A549 (cell line): ENCODE results near the gene GGT7. TPM values are rescaled to one million over a fixed set of nuclear protein-coding genes. Genes with fewer than 3 reads are reported as not detected.

Source experiments
- ATAC-seq, 2 experiments: fragments of 200-7000 bp in 1 of 2; fragments of >200 bp in 1 of 2; cut with Nextera tagmentation in 1 of 2; cut with Tn5 transposase in 1 of 2; 3 replicates each; pipeline versions ENCODE4 v1.8.0 to v1.9.1; 2018 to 2020; ENCODE audit warnings: mild to moderate bottlenecking in 1 of 2, moderate library complexity in 1 of 2
- CTCF ChIA-PET: fragments of 300-600 bp; sonication (Branson Sonifier 250); formaldehyde crosslinking; extraction: SDS; loops from one replicate; lab custom pipeline; 2021; ENCODE audit warnings: antibody characterized with exemption, inconsistent platforms; lab: Yijun Ruan, JAX
- POLR2A ChIA-PET: fragments of 350-600 bp; formaldehyde crosslinking; extraction: SDS; loops from one replicate; lab custom pipeline; 2021; ENCODE audit warnings: antibody characterized with exemption, inconsistent platforms; lab: Yijun Ruan, JAX
- DNase-seq, 2 experiments: peaks; one replicate each; pipeline versions ENCODE4 v3.0.0 to v3.0.0-alpha.2; 2011 to 2016; ENCODE audit warnings: low read depth in 1 of 2, low spot score in 1 of 2
- FAIRE-seq: peaks from 2 replicates; lab custom pipeline; 2011; peaks lifted over from hg19 to GRCh38; lab: Jason Lieb, UNC
- H3K27ac ChIP-seq, 2 experiments: fragments of >200 bp; sonication (Bioruptor Twin); formaldehyde crosslinking; 3 replicates each; pipeline ENCODE4 v1.5.1; 2016 to 2017
- H3K4me1 ChIP-seq: fragments of >200 bp; sonication (Bioruptor Twin); formaldehyde crosslinking; 3 replicates; pipeline ENCODE4 v1.6.1; 2016
- H3K4me2 ChIP-seq: fragments of >200 bp; sonication (Bioruptor Twin); formaldehyde crosslinking; 3 replicates; pipeline ENCODE4 v1.6.1; 2016
- H3K4me3 ChIP-seq: fragments of >200 bp; sonication (Bioruptor Twin); formaldehyde crosslinking; 3 replicates; pipeline ENCODE4 v1.5.1; 2016
- H3K9me3 ChIP-seq: fragments of >200 bp; sonication (Bioruptor Twin); formaldehyde crosslinking; 3 replicates; pipeline ENCODE4 v1.6.1; 2016
- EHF ChIP-seq: fragments of 250-450 bp; sonication (Bioruptor Pico); IDR thresholded peaks from 2 replicates; pipeline ENCODE4 v1.5.0; 2020; ENCODE audit warnings: mild to moderate bottlenecking
- ELK1 ChIP-seq: fragments of 150-350 bp; IDR thresholded peaks from 2 replicates; pipeline ENCODE4 v1.6.1; 2014; ENCODE audit warnings: low read depth, mild to moderate bottlenecking, low read length
- FOXS1 ChIP-seq: fragments of 250-450 bp; sonication (Bioruptor Pico); IDR thresholded peaks from 2 replicates; pipeline ENCODE4 v1.5.0; 2020; ENCODE audit warnings: mild to moderate bottlenecking, moderate library complexity
- GATA3 ChIP-seq: IDR thresholded peaks from 2 replicates; pipeline ENCODE4 v1.6.1; 2012; ENCODE audit warnings: borderline replicate concordance
- JUNB ChIP-seq: fragments of >200 bp; sonication (Bioruptor Twin); formaldehyde crosslinking; IDR thresholded peaks from 2 replicates; pipeline ENCODE4 v1.6.1; 2016
- MAFK ChIP-seq: fragments of 450-650 bp; IDR thresholded peaks from 2 replicates; pipeline ENCODE4 v1.6.1; 2014; ENCODE audit not compliant: partially characterized antibody
- NPAS2 ChIP-seq: fragments of 250-450 bp; sonication (Bioruptor Pico); IDR thresholded peaks from 2 replicates; pipeline ENCODE4 v1.8.0; 2022; ENCODE audit warnings: mild to moderate bottlenecking, moderate library complexity, borderline replicate concordance
- POLR2A ChIP-seq: IDR thresholded peaks from 2 replicates; pipeline ENCODE4 v1.6.1; 2012; ENCODE audit warnings: mild to moderate bottlenecking, low read length
- POLR2AphosphoS2 ChIP-seq: conservative IDR thresholded peaks from 2 replicates; pipeline ENCODE4 v1.6.1; 2012; ENCODE audit warnings: low read length, improper control_type of control experiment, inconsistent platforms
- RCOR1 ChIP-seq: fragments of 150-350 bp; IDR thresholded peaks from 2 replicates; pipeline ENCODE4 v1.6.1; 2014; ENCODE audit warnings: antibody characterized with exemption, low read length, low read depth
- REST ChIP-seq: fragments of 200-600 bp; sonication (generic); IDR thresholded peaks from 2 replicates; pipeline ENCODE4 v1.6.1; 2016; ENCODE audit warnings: antibody characterized with exemption, mild to moderate bottlenecking, moderate library complexity
- RNF2 ChIP-seq: fragments of 200-600 bp; sonication (generic); IDR thresholded peaks from 2 replicates; pipeline ENCODE4 v1.6.1; 2016; ENCODE audit warnings: low read depth, mild to moderate bottlenecking, antibody characterized with exemption, moderate library complexity, borderline replicate concordance
- SREBF2 ChIP-seq: fragments of 450-650 bp; IDR thresholded peaks from 2 replicates; pipeline ENCODE4 v1.6.1; 2014; ENCODE audit warnings: mild to moderate bottlenecking, moderate library complexity
- USF2 ChIP-seq: fragments of 450-650 bp; IDR thresholded peaks from 2 replicates; pipeline ENCODE4 v1.6.1; 2014; ENCODE audit warnings: antibody characterized with exemption
- WGBS: methylation state at CpG from one replicate; pipeline ENCODE4 v1.1.6; 2017; ENCODE audit errors: missing lambda C conversion rate; 5-methylcytosine and 5-hydroxymethylcytosine counted together
- polyA plus RNA-seq, 4 experiments: library from polyadenylated mRNA; depleted of rRNA in 3 of 4; stranded (reverse); fragments of >200 nt; fragmentation: RNase III in 1 of 4; extraction: RNeasy Plus Mini Kit Qiagen cat#74134 plus additional on column Dnase treatment in 1 of 4; gene quantifications; 2 replicates in 3 of 4; 3 replicates in 1 of 4; pipeline ENCODE4 v1.2.3, GENCODE V29; 2011 to 2017
- TF ChIP-seq, protein P1 (sequence below): IDR thresholded peaks from 2 replicates; pipeline ENCODE4 v1.6.1; 2012; ENCODE audit warnings: low read depth, borderline replicate concordance

Gene GGT7
- polyA plus RNA-seq, 2 of the 4 experiments (the other 2 are of a cell fraction) = 3.5 to 9.1 TPM

GRCh38 chr20:34896086-34896621 lies 23.5 kb upstream of the GGT7 start:
- H3K4me1 ChIP-seq = peaks cover 13% of the 10 kb centered on the region; the same call in 2 of the 3 replicates
- CTCF ChIA-PET = interaction anchor here (0.7 to 1.5 kb wide), 2 partner anchors 22 to 77 kb away, joined by 3 to 5 read pairs; no protein-coding TSS in a partner anchor
- H3K27ac ChIP-seq = no peak overlapping the region
- no peak overlapping the region for H3K4me3 ChIP-seq
- ATAC-seq (no peak), DNase-seq (no peak), FAIRE-seq (no peak)
- no peaks in the 10 kb centered on the region for H3K9me3 ChIP-seq
- 5% methylated on average over 1 of the region's 1 CpG for WGBS
- TF ChIP-seq USF2 (no peak), RNF2 (no peak)
- POLR2A ChIA-PET = no interaction called here
- H3K4me2 ChIP-seq = no peak overlapping the region

- DNase-seq (no peak), FAIRE-seq (no peak), ATAC-seq (no peak)
- WGBS = 88% methylated on average over 3 of the region's 3 CpGs
- CTCF ChIA-PET = interaction anchor here (0.5 to 1.5 kb wide), 4 partner anchors 15 to 1577 kb away, joined by 3 to 5 read pairs (median 4); no protein-coding TSS in a partner anchor
- H3K9me3 ChIP-seq = no peaks in the 10 kb centered on the region
- no peak overlapping the region for H3K27ac ChIP-seq
- no peak overlapping the region for H3K4me3 ChIP-seq
- peaks cover 16% of the 10 kb centered on the region; the same call in 2 of the 3 replicates for H3K4me1 ChIP-seq
- POLR2A ChIA-PET = no interaction called here
- TF ChIP-seq JUNB = no peak
- no peak for TF ChIP-seq NPAS2
- no peak for TF ChIP-seq EHF (CRISPR knock-in tag)
- no peak for TF ChIP-seq POLR2AphosphoS2
- no peak for TF ChIP-seq MAFK
- H3K4me2 ChIP-seq = no peak overlapping the region
Observed at GRCh38 chr20:34895465-34895864, 22.8 kb upstream of the GGT7 start.

DNA sequence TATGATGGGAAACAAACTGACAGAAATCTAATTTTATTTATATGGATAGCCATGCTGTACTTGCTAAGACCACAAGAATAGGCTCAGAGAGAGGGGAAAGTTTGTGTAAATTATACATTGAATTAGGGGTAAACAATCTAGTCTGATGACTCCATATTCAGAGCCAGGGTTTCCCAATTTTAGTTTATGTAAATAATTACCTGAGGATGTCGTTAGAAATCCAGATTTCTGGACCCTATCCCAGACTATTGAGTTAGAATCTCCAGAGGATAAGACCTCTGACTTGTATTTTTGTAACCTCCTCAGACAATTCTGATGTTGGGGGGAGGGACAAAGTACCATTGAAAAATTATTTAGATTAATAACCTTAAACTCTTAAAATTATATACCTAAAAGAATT lies 22.1 kb upstream of the GGT7 start:
- 23% methylated on average over 1 of the region's 1 CpG for WGBS
- ATAC-seq (no peak), FAIRE-seq (no peak), DNase-seq (no peak)
- no peak overlapping the region for H3K27ac ChIP-seq
- ChIA-PET CTCF (interaction anchor here (0.6 to 1.2 kb wide), 2 partner anchors 18 to 166 kb away, joined by 3 read pairs; partner anchors contain the start of gene ACSS2), POLR2A (no interaction called here)
- no peaks in the 10 kb centered on the region for H3K9me3 ChIP-seq
- no peak for TF ChIP-seq FOXS1 (CRISPR knock-in tag)
- TF ChIP-seq GATA3 = no peak
- TF ChIP-seq SREBF2 = no peak
- TF ChIP-seq, protein P1, sequence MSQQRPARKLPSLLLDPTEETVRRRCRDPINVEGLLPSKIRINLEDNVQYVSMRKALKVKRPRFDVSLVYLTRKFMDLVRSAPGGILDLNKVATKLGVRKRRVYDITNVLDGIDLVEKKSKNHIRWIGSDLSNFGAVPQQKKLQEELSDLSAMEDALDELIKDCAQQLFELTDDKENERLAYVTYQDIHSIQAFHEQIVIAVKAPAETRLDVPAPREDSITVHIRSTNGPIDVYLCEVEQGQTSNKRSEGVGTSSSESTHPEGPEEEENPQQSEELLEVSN = no peak
- no peak for TF ChIP-seq RCOR1
- TF ChIP-seq ELK1 = no peak
- no peak for TF ChIP-seq MAFK
- TF ChIP-seq REST = no peak
- TF ChIP-seq POLR2A = no peak
- no peak overlapping the region for H3K4me3 ChIP-seq
- H3K4me1 ChIP-seq = peaks cover 14% of the 10 kb centered on the region; the same call in 2 of the 3 replicates
- H3K4me2 ChIP-seq = no peak overlapping the region
